Thyroid gland (tissue), 4 donors: Measurements from ENCODE around the gene ZFP92. TPM values are rescaled to one million over a fixed set of nuclear protein-coding genes. Genes with fewer than 3 reads are reported as not detected.
"Not testable (repeated sequence)": the region's sequence is repeated elsewhere in the genome, so short reads cannot be mapped to it uniquely, and the experiment has no call there.

Experiments
- DNase-seq, 2 donors: peaks; one replicate each; pipeline ENCODE4 v3.0.0-alpha.2; 2019
- H3K27ac ChIP-seq, 3 donors: fragments of 200-600 bp; sonication (generic); 1 replicate in 2 of 3; 2 replicates in 1 of 3; pipeline ENCODE4 v1.5.1; 2016 to 2019; ENCODE audit warnings: mild to moderate bottlenecking in 1 of 3, moderate library complexity in 1 of 3
- H3K27me3 ChIP-seq: fragments of 200-600 bp; sonication (generic); one replicate; pipeline ENCODE4 v1.5.1; 2019
- H3K36me3 ChIP-seq, 2 donors: fragments of 200-600 bp; sonication (generic); one replicate each; pipeline ENCODE4 v1.5.1; 2016 to 2019
- H3K4me1 ChIP-seq, 2 donors: fragments of 200-600 bp; sonication (generic); one replicate each; pipeline ENCODE4 v1.5.1; 2017 to 2019
- H3K4me3 ChIP-seq, 3 donors: fragments of 200-600 bp; sonication (generic); replicated peaks in 1 of 3; 1 replicate in 2 of 3; 2 replicates in 1 of 3; pipeline ENCODE4 v1.5.1; 2016; ENCODE audit warnings: mild to moderate bottlenecking in 1 of 3
- H3K9me3 ChIP-seq: fragments of 200-600 bp; sonication (generic); one replicate; pipeline ENCODE4 v1.5.1; 2017
- CTCF ChIP-seq, 6 experiments: fragments of 200-600 bp in 3 of 6; fragments of 450-650 bp in 3 of 6; sonication (generic) in 3 of 6; IDR thresholded peaks; one replicate each; pipeline ENCODE4 v1.5.1; 2016 to 2019; ENCODE audit warnings: antibody characterized with exemption in 6 of 6, mild to moderate bottlenecking in 2 of 6, inconsistent platforms in 1 of 6, moderate library complexity in 1 of 6
- POLR2A ChIP-seq, 2 donors: fragments of 450-650 bp; IDR thresholded peaks; one replicate each; pipeline ENCODE4 v1.6.1; 2017; ENCODE audit warnings: antibody characterized with exemption in 2 of 2, mild to moderate bottlenecking in 2 of 2, moderate library complexity in 1 of 2
- WGBS, 2 donors: methylation state at CpG; one replicate each; pipeline ENCODE4 v1.1.5; 2017; 5-methylcytosine and 5-hydroxymethylcytosine counted together
- intact Hi-C: fragments of 100-400 bp; cut with DNase I; formaldehyde crosslinking; loops from one replicate; pipeline ENCODE4 v1.15.1; 2023
- total RNA-seq, 4 donors: library from RNA; depleted of rRNA; stranded (reverse); fragments of >200 nt; gene quantifications; one replicate each; pipeline ENCODE4 v1.2.3, GENCODE V29; 2016

ZFP92 gene
- total RNA-seq, 4 donors from 2014 or later = 1.1 to 1.8 (median 1.4) TPM

DNA sequence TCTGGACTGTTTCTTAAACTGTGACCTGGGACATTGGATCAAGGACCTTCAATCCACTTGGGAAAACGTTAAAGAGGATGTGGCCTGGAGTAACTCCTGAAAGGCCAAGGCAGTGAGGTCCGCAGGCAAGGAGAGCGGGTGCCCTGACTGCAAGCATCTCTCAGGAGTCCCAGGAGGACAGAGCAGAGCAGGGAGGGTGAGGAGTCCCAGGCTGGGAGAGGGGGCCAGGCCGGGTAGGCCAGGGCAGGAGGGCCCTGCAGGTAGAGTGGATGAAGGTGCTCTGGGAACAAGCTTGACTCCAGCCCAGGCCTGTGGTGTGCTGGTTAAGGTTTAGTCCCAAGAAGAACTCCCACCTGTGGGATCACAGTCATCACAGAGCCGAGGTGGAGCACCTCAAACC lies 23.9 kb upstream of the ZFP92 start:
- H3K27me3 ChIP-seq = no peaks in the 10 kb centered on the region
- no peak for TF ChIP-seq POLR2A (IDR thresholded peaks at IDR 0.05)
- H3K4me1 ChIP-seq = no peaks in the 10 kb centered on the region
- intact Hi-C loops = no loop called here
- no peak for DNase-seq
- WGBS, 2 donors = 70 to 89% methylated on average over 4 to 5 of the region's 5 CpGs
- no peaks in the 10 kb centered on the region for H3K9me3 ChIP-seq
- H3K36me3 ChIP-seq = no peaks in the 10 kb centered on the region
- no peak overlapping the region for H3K4me3 ChIP-seq
- H3K27ac ChIP-seq = no peak overlapping the region

DNA sequence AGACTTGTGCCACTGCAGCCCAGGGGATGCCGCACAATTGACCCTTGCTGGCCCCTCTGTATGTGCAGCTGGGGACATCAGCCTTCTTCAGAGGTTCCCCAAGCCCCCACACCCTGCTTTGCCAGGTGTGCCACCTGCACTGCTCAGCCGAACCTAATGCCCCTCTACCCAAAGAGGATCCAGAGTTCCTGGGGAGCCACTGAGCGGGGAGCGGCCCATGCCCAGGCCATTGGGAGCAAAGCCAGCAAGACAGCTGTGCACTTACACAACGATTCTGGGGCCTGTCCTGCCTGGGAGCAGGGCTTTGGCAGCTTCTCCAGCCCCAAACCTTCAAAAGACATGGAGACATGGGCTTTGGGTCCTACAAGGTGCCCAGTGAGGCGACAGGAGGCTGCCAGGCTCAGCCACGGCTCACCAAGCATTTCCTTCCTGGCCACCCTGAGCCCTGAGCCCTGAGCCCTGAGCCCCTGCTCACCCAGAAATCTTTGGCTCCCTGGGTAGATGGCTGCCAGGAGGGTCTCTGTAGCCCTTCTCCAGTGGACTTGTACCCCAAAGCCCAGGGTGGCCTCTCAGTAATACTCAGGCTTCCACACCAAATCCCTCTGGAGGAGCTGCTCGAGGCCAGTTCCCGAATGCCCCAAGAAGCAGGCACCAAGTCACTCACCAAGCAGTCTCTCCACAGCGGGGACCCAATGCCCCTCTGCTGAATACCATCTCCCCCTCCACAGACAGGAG lies 23.1 kb upstream of the ZFP92 start:
- no peak overlapping the region for H3K4me3 ChIP-seq
- no peaks in the 10 kb centered on the region for H3K27me3 ChIP-seq
- intact Hi-C loops = no loop called here
- no peaks in the 10 kb centered on the region for H3K9me3 ChIP-seq
- no peak for DNase-seq
- WGBS, 2 donors = 93% methylated on average over 6 of the region's 10 CpGs; no CpG with 5 or more reads in 1 of the 2 donors
- H3K4me1 ChIP-seq = no peaks in the 10 kb centered on the region
- no peak for TF ChIP-seq CTCF (IDR thresholded peaks at IDR 0.05)
- TF ChIP-seq POLR2A (IDR thresholded peaks at IDR 0.05) = no peak
- no peak overlapping the region for H3K27ac ChIP-seq
- no peaks in the 10 kb centered on the region for H3K36me3 ChIP-seq

DNA sequence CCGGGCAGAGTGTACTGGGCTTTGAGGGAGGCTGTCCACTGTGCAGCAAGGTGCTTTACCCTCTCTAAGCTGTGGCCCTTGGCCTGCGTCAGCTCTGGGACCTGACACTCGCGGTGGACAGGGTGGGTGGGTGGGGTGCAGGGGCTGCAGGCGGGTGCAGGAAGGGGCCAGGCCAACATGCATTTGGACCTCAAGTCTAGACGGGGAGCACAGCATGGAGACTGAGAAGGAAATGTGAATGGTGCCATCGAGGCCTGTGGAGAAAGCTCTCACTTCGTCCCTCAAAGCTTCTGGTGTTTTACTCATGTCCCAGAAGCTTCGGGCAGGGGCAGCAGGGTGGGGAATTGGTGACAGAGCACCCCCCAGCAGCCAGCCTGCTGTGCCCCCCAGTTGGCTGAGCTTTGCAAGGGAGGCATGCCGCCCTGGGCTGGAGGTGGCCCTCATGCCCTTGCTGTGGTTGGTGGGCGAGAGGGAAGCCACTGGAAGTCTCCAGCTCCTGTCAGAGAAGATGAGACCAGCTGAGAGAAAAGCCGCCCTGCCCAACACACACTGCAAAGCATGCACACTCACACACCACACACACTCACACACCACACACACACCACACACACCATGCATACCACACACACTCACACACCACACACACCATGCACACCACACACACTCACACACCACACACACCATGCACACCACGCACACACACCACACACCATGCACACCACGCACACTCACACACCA lies 22.4 kb upstream of the ZFP92 start:
- intact Hi-C loops = no loop called here
- no peak for DNase-seq
- Histone ChIP-seq H3K4me1 (no peaks in the 10 kb centered on the region), H3K36me3 (no peaks in the 10 kb centered on the region), H3K27ac (no peak overlapping the region), H3K9me3 (no peaks in the 10 kb centered on the region), H3K27me3 (no peaks in the 10 kb centered on the region), H3K4me3 (no peak overlapping the region)
- TF ChIP-seq POLR2A (IDR thresholded peaks at IDR 0.05) = no peak
- no peak for TF ChIP-seq CTCF (IDR thresholded peaks at IDR 0.05)
- WGBS, 2 donors = 77 to 93% methylated on average over 3 to 13 of the region's 14 CpGs

- H3K27me3 ChIP-seq, H3K27ac ChIP-seq, H3K4me1 ChIP-seq, DNase-seq, H3K4me3 ChIP-seq, intact Hi-C loops, H3K36me3 ChIP-seq, H3K9me3 ChIP-seq: not testable (repeated sequence)
- WGBS, 2 donors = 85 to 100% methylated on average over 3 to 6 of the region's 6 CpGs
Measured at GRCh38 chrX:153389460-153389768, 21.9 kb upstream of the ZFP92 start.

- Histone ChIP-seq H3K4me3 (no peak overlapping the region), H3K27me3 (no peaks in the 10 kb centered on the region), H3K36me3 (no peaks in the 10 kb centered on the region), H3K9me3 (no peaks in the 10 kb centered on the region), H3K27ac (no peak overlapping the region), H3K4me1 (no peaks in the 10 kb centered on the region)
- no peak for TF ChIP-seq CTCF (IDR thresholded peaks at IDR 0.05)
- no peak for TF ChIP-seq POLR2A (IDR thresholded peaks at IDR 0.05)
- WGBS, 2 donors = 100% methylated on average over 1 of the region's 16 CpGs; no CpG with 5 or more reads in 1 of the 2 donors
- DNase-seq = no peak
- intact Hi-C loops = no loop called here
Measured at GRCh38 chrX:153392642-153393321, 18.5 kb upstream of the ZFP92 start.

- Histone ChIP-seq H3K27me3 (no peaks in the 10 kb centered on the region), H3K9me3 (no peaks in the 10 kb centered on the region), H3K4me1 (no peaks in the 10 kb centered on the region), H3K36me3 (no peaks in the 10 kb centered on the region), H3K4me3 (no peak overlapping the region), H3K27ac (no peak overlapping the region)
- no peak for DNase-seq
- intact Hi-C loops = no loop called here
- TF ChIP-seq CTCF (IDR thresholded peaks at IDR 0.05) = no peak
- TF ChIP-seq POLR2A (IDR thresholded peaks at IDR 0.05) = no peak
- WGBS, 2 donors = 52 to 53% methylated on average over 13 of the region's 13 CpGs
Measured at GRCh38 chrX:153394612-153395011, 16.7 kb upstream of the ZFP92 start.
